Peyer's patch (tissue), 4 donors: ENCODE measurements around the gene INTU.
"Not testable (repeated sequence)": the region's sequence is repeated elsewhere in the genome, so short reads cannot be mapped to it uniquely, and the experiment has no call there.

Experiments used
- POLR2A ChIP-seq, 2 donors: fragments of 450-650 bp; IDR thresholded peaks; one replicate each; pipeline ENCODE4 v1.5.1; 2017; ENCODE audit warnings: antibody characterized with exemption in 2 of 2, mild to moderate bottlenecking in 2 of 2, moderate library complexity in 2 of 2
- TF ChIP-seq, protein P1 (sequence below), 6 experiments: fragments of 450-650 bp in 4 of 6; fragments of 200-600 bp in 2 of 6; sonication (generic) in 1 of 6; IDR thresholded peaks; one replicate each; pipeline ENCODE4 v1.5.1; 2017 to 2019; ENCODE audit warnings: antibody characterized with exemption in 6 of 6, mild to moderate bottlenecking in 3 of 6, moderate library complexity in 1 of 6

DNA sequence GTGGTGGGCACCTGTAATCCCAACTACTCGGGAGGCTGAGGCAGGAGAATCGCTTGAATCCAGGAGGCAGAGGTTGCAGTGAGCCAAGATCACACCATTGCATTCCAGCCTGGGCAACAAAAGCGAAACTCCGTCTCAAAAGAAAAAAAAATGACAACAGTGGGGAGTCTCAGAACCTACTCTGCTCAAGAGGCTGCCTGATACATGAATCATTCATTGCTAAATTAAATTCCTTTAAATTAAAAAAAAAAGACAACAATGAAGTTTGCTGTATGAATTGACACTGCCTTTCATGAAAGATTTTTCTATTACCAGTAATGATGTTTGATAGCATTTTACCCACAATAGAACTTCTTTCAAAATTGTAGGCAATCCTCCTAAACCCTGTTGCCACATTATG lies 46.3 kb upstream of the INTU start:
- TF ChIP-seq, protein P1, sequence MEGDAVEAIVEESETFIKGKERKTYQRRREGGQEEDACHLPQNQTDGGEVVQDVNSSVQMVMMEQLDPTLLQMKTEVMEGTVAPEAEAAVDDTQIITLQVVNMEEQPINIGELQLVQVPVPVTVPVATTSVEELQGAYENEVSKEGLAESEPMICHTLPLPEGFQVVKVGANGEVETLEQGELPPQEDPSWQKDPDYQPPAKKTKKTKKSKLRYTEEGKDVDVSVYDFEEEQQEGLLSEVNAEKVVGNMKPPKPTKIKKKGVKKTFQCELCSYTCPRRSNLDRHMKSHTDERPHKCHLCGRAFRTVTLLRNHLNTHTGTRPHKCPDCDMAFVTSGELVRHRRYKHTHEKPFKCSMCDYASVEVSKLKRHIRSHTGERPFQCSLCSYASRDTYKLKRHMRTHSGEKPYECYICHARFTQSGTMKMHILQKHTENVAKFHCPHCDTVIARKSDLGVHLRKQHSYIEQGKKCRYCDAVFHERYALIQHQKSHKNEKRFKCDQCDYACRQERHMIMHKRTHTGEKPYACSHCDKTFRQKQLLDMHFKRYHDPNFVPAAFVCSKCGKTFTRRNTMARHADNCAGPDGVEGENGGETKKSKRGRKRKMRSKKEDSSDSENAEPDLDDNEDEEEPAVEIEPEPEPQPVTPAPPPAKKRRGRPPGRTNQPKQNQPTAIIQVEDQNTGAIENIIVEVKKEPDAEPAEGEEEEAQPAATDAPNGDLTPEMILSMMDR (IDR thresholded peaks at IDR 0.05), result not testable (repeated sequence)
- TF ChIP-seq POLR2A (IDR thresholded peaks at IDR 0.05), result not testable (repeated sequence)
